Activated T-helper 1 cell treated with anti-CD3 and anti-CD28 coated beads, Interleukin-12 subunit alpha, Interleukin-12 subunit beta, Interleukin-2, Interleukin-4 antibody, amounts not matched to agents 30 ng/mL and 10 ng/mL and 1 ng/mL, durations not matched to agents 14 hours and 24 hours and 36 hours (primary cell): Measurements from ENCODE around the gene R3HDM4. TPM values are rescaled to one million over a fixed set of nuclear protein-coding genes. Genes with fewer than 3 reads are reported as not detected.
"Not testable (repeated sequence)": the region's sequence is repeated elsewhere in the genome, so short reads cannot be mapped to it uniquely, and the experiment has no call there.

ENCODE experiments used
- DNase-seq: peaks from one replicate; pipeline ENCODE4 v3.0.0; 2021; ENCODE audit warnings: low spot score
- H3K27ac Mint-ChIP-seq: one replicate; pipeline ENCODE4 v1.8.0; 2021; ENCODE audit warnings: mild to moderate bottlenecking, mixed read lengths
- H3K27me3 Mint-ChIP-seq: one replicate; pipeline ENCODE4 v1.8.0; 2022; ENCODE audit warnings: mild to moderate bottlenecking, moderate library complexity, mixed read lengths; ENCODE audit not compliant: insufficient read depth
- H3K36me3 Mint-ChIP-seq: one replicate; pipeline ENCODE4 v1.8.0; 2021; ENCODE audit warnings: low read depth, mixed read lengths
- H3K4me1 Mint-ChIP-seq: one replicate; pipeline ENCODE4 v1.8.0; 2021; ENCODE audit warnings: low read depth, mixed read lengths
- H3K4me3 Mint-ChIP-seq: one replicate; pipeline ENCODE4 v1.8.0; 2021; ENCODE audit warnings: mild to moderate bottlenecking, moderate library complexity, mixed read lengths
- H3K9me3 Mint-ChIP-seq: one replicate; pipeline ENCODE4 v1.8.0; 2021; ENCODE audit warnings: mixed read lengths
- intact Hi-C: fragments of 100-400 bp; cut with micrococcal nuclease; formaldehyde crosslinking; loops from one replicate; pipeline ENCODE4 v1.15.1; 2024
- total RNA-seq: library from RNA; stranded (reverse); gene quantifications from 2 replicates; pipeline ENCODE4 v1.2.3, GENCODE V29; 2022

The R3HDM4 gene
- total RNA-seq, 1 donor from 2014 or later, result 94.3 TPM

- Mint-ChIP-seq H3K4me3 (peak within 1 kb of the TSS; percentile 94), H3K9me3 (no peaks in the 10 kb centered on the region), H3K4me1 (peaks cover 8% of the 10 kb centered on the region), H3K27me3 (no peaks in the 10 kb centered on the region), H3K36me3 (peaks cover 12% of the 10 kb centered on the region), H3K27ac (peak within 1 kb of the TSS; percentile 99)
- DNase-seq, result peak; percentile 88
- intact Hi-C loops, result loop anchor here (1.0 kb wide), 5 partner anchors 16 to 128 kb away; partner anchors contain the start of genes RNU6-2 and TMEM259
Measured at GRCh38 chr19:892894-893689, 19.9 kb downstream of the R3HDM4 start, which contains the start of the genes MED16 and RNU6-9. TSS of gene MED16 (minus strand) at chr19:893187. CDS start at chr19:891131, 2,056 bp downstream. TSS of gene RNU6-9 (plus strand) at chr19:893484.

- Mint-ChIP-seq H3K4me3 (peak overlapping the region; percentile 87), H3K36me3 (peaks cover 12% of the 10 kb centered on the region), H3K27ac (peak overlapping the region; percentile 82), H3K4me1 (peaks cover 8% of the 10 kb centered on the region), H3K27me3 (no peaks in the 10 kb centered on the region), H3K9me3 (no peaks in the 10 kb centered on the region)
- DNase-seq, result no peak
- intact Hi-C loops, result no loop called here
Measured at GRCh38 chr19:892243-892893, 20.7 kb downstream of the R3HDM4 start.

- intact Hi-C loops, H3K27ac Mint-ChIP-seq, DNase-seq: not testable (repeated sequence)
Measured at GRCh38 chr19:891421-892200, 21.4 kb downstream of the R3HDM4 start.

GRCh38 chr19:890831-891230 is 22.2 kb downstream of the R3HDM4 start:
- no peak for DNase-seq
- H3K4me1 Mint-ChIP-seq, result peaks cover 8% of the 10 kb centered on the region
- H3K27me3 Mint-ChIP-seq, result no peaks in the 10 kb centered on the region
- no peaks in the 10 kb centered on the region for H3K9me3 Mint-ChIP-seq
- H3K27ac Mint-ChIP-seq, result no peak overlapping the region
- H3K4me3 Mint-ChIP-seq, result peak overlapping the region; percentile 81
- intact Hi-C loops, result no loop called here
- H3K36me3 Mint-ChIP-seq, result peaks cover 6% of the 10 kb centered on the region

More at GRCh38 chr19:891421-892200, 21.4 kb downstream of the R3HDM4 start:
- peak overlapping the region; percentile 87 for H3K4me3 Mint-ChIP-seq
- H3K9me3 Mint-ChIP-seq, H3K27me3 Mint-ChIP-seq, H3K4me1 Mint-ChIP-seq: not testable (repeated sequence)
- H3K36me3 Mint-ChIP-seq, result peaks cover 12% of the 10 kb centered on the region

GRCh38 chr19:889662-890295 is 23.2 kb downstream of the R3HDM4 start:
- Mint-ChIP-seq H3K9me3 (no peaks in the 10 kb centered on the region), H3K36me3 (peaks cover 6% of the 10 kb centered on the region), H3K27me3 (no peaks in the 10 kb centered on the region), H3K27ac (no peak overlapping the region), H3K4me1 (peaks cover 8% of the 10 kb centered on the region), H3K4me3 (no peak overlapping the region)
- no peak for DNase-seq
- intact Hi-C loops, result no loop called here

- Mint-ChIP-seq H3K27me3 (no peaks in the 10 kb centered on the region), H3K9me3 (no peaks in the 10 kb centered on the region), H3K27ac (no peak overlapping the region), H3K36me3 (peaks cover 6% of the 10 kb centered on the region), H3K4me1 (peaks cover 8% of the 10 kb centered on the region), H3K4me3 (no peak overlapping the region)
- intact Hi-C loops, result no loop called here
- no peak for DNase-seq
Measured at GRCh38 chr19:888581-889385, 24.2 kb downstream of the R3HDM4 start.

GRCh38 chr19:887599-887998 is 25.4 kb downstream of the R3HDM4 start:
- Mint-ChIP-seq H3K27me3 (no peaks in the 10 kb centered on the region), H3K9me3 (no peaks in the 10 kb centered on the region), H3K36me3 (peaks cover 6% of the 10 kb centered on the region), H3K4me3 (no peak overlapping the region), H3K27ac (no peak overlapping the region), H3K4me1 (no peaks in the 10 kb centered on the region)
- intact Hi-C loops, result no loop called here
- DNase-seq, result no peak

- Mint-ChIP-seq H3K9me3 (no peaks in the 10 kb centered on the region), H3K4me1 (no peaks in the 10 kb centered on the region), H3K27me3 (no peaks in the 10 kb centered on the region), H3K27ac (no peak overlapping the region), H3K4me3 (no peak overlapping the region), H3K36me3 (peaks cover 7% of the 10 kb centered on the region)
- intact Hi-C loops, result no loop called here
- DNase-seq, result no peak
Measured at GRCh38 chr19:887072-887471, 25.9 kb downstream of the R3HDM4 start.

GRCh38 chr19:885536-886224 is 27.3 kb downstream of the R3HDM4 start:
- no peaks in the 10 kb centered on the region for H3K9me3 Mint-ChIP-seq
- H3K27me3 Mint-ChIP-seq, result no peaks in the 10 kb centered on the region
- H3K27ac Mint-ChIP-seq, result no peak overlapping the region
- no peaks in the 10 kb centered on the region for H3K4me1 Mint-ChIP-seq
- DNase-seq, result no peak
- H3K36me3 Mint-ChIP-seq, result peaks cover 14% of the 10 kb centered on the region
- intact Hi-C loops, result no loop called here
- no peak overlapping the region for H3K4me3 Mint-ChIP-seq

- H3K9me3 Mint-ChIP-seq, result no peaks in the 10 kb centered on the region
- no peaks in the 10 kb centered on the region for H3K27me3 Mint-ChIP-seq
- no peak for DNase-seq
- no peak overlapping the region for H3K27ac Mint-ChIP-seq
- H3K4me3 Mint-ChIP-seq, result no peak overlapping the region
- intact Hi-C loops, result no loop called here
- peaks cover 14% of the 10 kb centered on the region for H3K36me3 Mint-ChIP-seq
- H3K4me1 Mint-ChIP-seq, result no peaks in the 10 kb centered on the region
Measured at GRCh38 chr19:884420-885211, 28.4 kb downstream of the R3HDM4 start.

GRCh38 chr19:883661-884211 is 29.3 kb downstream of the R3HDM4 start:
- no peaks in the 10 kb centered on the region for H3K4me1 Mint-ChIP-seq
- no peaks in the 10 kb centered on the region for H3K27me3 Mint-ChIP-seq
- intact Hi-C loops, result no loop called here
- peaks cover 14% of the 10 kb centered on the region for H3K36me3 Mint-ChIP-seq
- no peak for DNase-seq
- H3K27ac Mint-ChIP-seq, result no peak overlapping the region
- H3K9me3 Mint-ChIP-seq, result no peaks in the 10 kb centered on the region
- no peak overlapping the region for H3K4me3 Mint-ChIP-seq
